ENCODE results near the gene MED19. TPM values are rescaled to one million over a fixed set of nuclear protein-coding genes. Genes with fewer than 3 reads are reported as not detected.
A peak's percentile ranks its signal among the peaks of the same experiment; 100 is the strongest.

Gene MED19
- total RNA-seq, 1 experiment from 2014 or later = 44.8 TPM

- H3K27me3 ChIP-seq = no peaks in the 10 kb centered on the region
- DNase-seq = peak; percentile 98
- peaks cover 27% of the 10 kb centered on the region for H3K36me3 ChIP-seq
- no peaks in the 10 kb centered on the region for H3K9me3 ChIP-seq
- peak overlapping the region; percentile 92 for H3K4me3 ChIP-seq
Measured at GRCh38 chr11:57667117-57667735, 44.8 kb downstream of the MED19 start.

GRCh38 chr11:57663975-57664374, 48.0 kb downstream of the MED19 start:
- peaks cover 30% of the 10 kb centered on the region for H3K36me3 ChIP-seq
- DNase-seq = no peak

GRCh38 chr11:57662893-57663292, 49.1 kb downstream of the MED19 start:
- H3K27me3 ChIP-seq = no peaks in the 10 kb centered on the region
- no peak overlapping the region for H3K4me3 ChIP-seq
- H3K9me3 ChIP-seq = no peaks in the 10 kb centered on the region
- peaks cover 30% of the 10 kb centered on the region for H3K36me3 ChIP-seq
- no peak for DNase-seq

More at GRCh38 chr11:57663975-57664374, 48.0 kb downstream of the MED19 start:
- Histone ChIP-seq H3K4me3 (no peak overlapping the region), H3K27me3 (no peaks in the 10 kb centered on the region), H3K9me3 (no peaks in the 10 kb centered on the region)

- Histone ChIP-seq H3K9me3 (no peaks in the 10 kb centered on the region), H3K36me3 (peaks cover 30% of the 10 kb centered on the region), H3K27me3 (no peaks in the 10 kb centered on the region), H3K4me3 (no peak overlapping the region)
- DNase-seq = no peak
Measured at GRCh38 chr11:57659669-57660068, 52.3 kb downstream of the MED19 start.

GRCh38 chr11:57658023-57658361, 54.0 kb downstream of the MED19 start:
- peaks cover 30% of the 10 kb centered on the region for H3K36me3 ChIP-seq
- H3K4me3 ChIP-seq = peak overlapping the region; percentile 82
- H3K27me3 ChIP-seq = no peaks in the 10 kb centered on the region
- DNase-seq = no peak
- no peaks in the 10 kb centered on the region for H3K9me3 ChIP-seq

- no peaks in the 10 kb centered on the region for H3K27me3 ChIP-seq
- H3K4me3 ChIP-seq = peak within 1 kb of the TSS; percentile 82
- H3K36me3 ChIP-seq = peaks cover 27% of the 10 kb centered on the region
- DNase-seq = peak; percentile 99
- H3K9me3 ChIP-seq = no peaks in the 10 kb centered on the region
Measured at GRCh38 chr11:57657194-57658022, 54.6 kb downstream of the MED19 start, which contains the start of gene CLP1. Gene CLP1 (plus strand): TSS chr11:57657762. CDS start chr11:57659477, 1,715 bp downstream.

- Histone ChIP-seq H3K27me3 (no peaks in the 10 kb centered on the region), H3K4me3 (peak overlapping the region; percentile 82), H3K36me3 (peaks cover 23% of the 10 kb centered on the region), H3K9me3 (no peaks in the 10 kb centered on the region)
- DNase-seq = no peak
Measured at GRCh38 chr11:57656885-57657193, 55.2 kb downstream of the MED19 start.

Other genes starting within 250 kb of the MED19 start
- gene SLC43A1, start 196.5 kb downstream of the MED19 start, total RNA-seq (2014; rRNA removed; shearing (Covaris generic); ENCODE audit: low replicate concordance) = 3.2 and 4.0 TPM in 2 replicates
- gene TIMM10, start 181.5 kb downstream of the MED19 start, total RNA-seq (2014; rRNA removed; shearing (Covaris generic); ENCODE audit: low replicate concordance) = 99.6 and 106 TPM in 2 replicates
- gene SMTNL1, start 174.6 kb downstream of the MED19 start, total RNA-seq (2014; rRNA removed; shearing (Covaris generic); ENCODE audit: low replicate concordance) = not detected in 2 replicates
- gene UBE2L6, start 144.5 kb downstream of the MED19 start, total RNA-seq (2014; rRNA removed; shearing (Covaris generic); ENCODE audit: low replicate concordance) = 14.7 and 17.2 TPM in 2 replicates
- 0.22 and 0.26 TPM in 2 replicates for gene SERPING1, start 114.5 kb downstream of the MED19 start, total RNA-seq (2014; rRNA removed; shearing (Covaris generic); ENCODE audit: low replicate concordance)
- not detected in 2 replicates for gene YPEL4, start 62.3 kb downstream of the MED19 start, total RNA-seq (2014; rRNA removed; shearing (Covaris generic); ENCODE audit: low replicate concordance)
- 16.8 and 27.4 TPM in 2 replicates for gene CLP1, start 54.5 kb downstream of the MED19 start, total RNA-seq (2014; rRNA removed; shearing (Covaris generic); ENCODE audit: low replicate concordance)
- 30.5 and 33.3 TPM in 2 replicates for gene ZDHHC5, start 44.1 kb downstream of the MED19 start, total RNA-seq (2014; rRNA removed; shearing (Covaris generic); ENCODE audit: low replicate concordance)
- gene TMX2, start 378 bp upstream of the MED19 start, total RNA-seq (2014; rRNA removed; shearing (Covaris generic); ENCODE audit: low replicate concordance) = 139 and 143 TPM in 2 replicates
- 147 and 154 TPM in 2 replicates for gene SELENOH, start 29.3 kb upstream of the MED19 start, total RNA-seq (2014; rRNA removed; shearing (Covaris generic); ENCODE audit: low replicate concordance)
- not detected in 2 replicates for gene BTBD18, start 39.6 kb upstream of the MED19 start, total RNA-seq (2014; rRNA removed; shearing (Covaris generic); ENCODE audit: low replicate concordance)
- 25.9 and 26.6 TPM in 2 replicates for gene CTNND1, start 49.6 kb upstream of the MED19 start, total RNA-seq (2014; rRNA removed; shearing (Covaris generic); ENCODE audit: low replicate concordance)

Data from MG63 (cell line).